Loucy (cell line): Measurements from ENCODE around the gene NRF1.

ENCODE experiments used
- CTCF ChIP-seq: fragments of 200-600 bp; sonication (generic); conservative IDR thresholded peaks from 2 replicates; pipeline ENCODE4 v1.5.1; 2014; ENCODE audit warnings: mild to moderate bottlenecking, antibody characterized with exemption, low read length
- EZH2phosphoT487 ChIP-seq: fragments of 200-600 bp; IDR thresholded peaks from 2 replicates; pipeline ENCODE4 v1.6.1; 2018; ENCODE audit warnings: antibody characterized with exemption, mild to moderate bottlenecking, moderate library complexity, borderline replicate concordance

- no peak for TF ChIP-seq CTCF
- TF ChIP-seq EZH2phosphoT487: no peak
Observed at GRCh38 chr7:129569326-129569725, 42.2 kb upstream of the NRF1 start.
